Measurements from ENCODE around the gene TMEM35B. TPM values are rescaled to one million over a fixed set of nuclear protein-coding genes. Genes with fewer than 3 reads are reported as not detected.
"Not testable (repeated sequence)": the region's sequence is repeated elsewhere in the genome, so short reads cannot be mapped to it uniquely, and the experiment has no call there.

Gene TMEM35B
- polyA plus RNA-seq, 1 donor (not counting 4 experiments of a cell fraction or from before 2014, with no cell fraction given), result 26.4 TPM

GRCh38 chr1:34946211-34946610 is 38.9 kb downstream of the TMEM35B start:
- TF ChIP-seq CTCF (optimal IDR thresholded peaks at IDR 0.05 in 1 of 3, IDR thresholded peaks at IDR 0.05 in 1 of 3, conservative IDR thresholded peaks at IDR 0.05 in 1 of 3; ENCODE audit: extremely low read depth in 1 of 3, insufficient read depth in 2 of 3, low read length in 3 of 3) (no peak), EZH2 (IDR thresholded peaks at IDR 0.05; ENCODE audit: low read length) (no peak)
- DNase-seq (ENCODE audit: low read depth, low spot score) (no peak), FAIRE-seq (no peak)
- Histone ChIP-seq H3K36me3 (ENCODE audit: control insufficient read depth in 2 of 2, extremely low read depth in 1 of 2, insufficient read depth in 2 of 2, low read length in 2 of 2) (no peaks in the 10 kb centered on the region), H3K9me3 (ENCODE audit: control insufficient read depth, low read depth, low read length) (no peaks in the 10 kb centered on the region), H3K9ac (ENCODE audit: control insufficient read depth, extremely low read depth, insufficient read depth, low read length) (no peak overlapping the region), H3K4me2 (ENCODE audit: control insufficient read depth, extremely low read depth, insufficient read depth, low read depth, low read length) (no peak overlapping the region), H4K20me1 (ENCODE audit: control insufficient read depth, extremely low read depth, insufficient read depth, low read length) (no peaks in the 10 kb centered on the region), H3K27me3 (ENCODE audit: control insufficient read depth, extremely low read depth, insufficient read depth, low read length) (no peaks in the 10 kb centered on the region), H3K4me3 (ENCODE audit: control insufficient read depth in 2 of 3, extremely low read depth in 1 of 3, insufficient read depth in 2 of 3, low read depth in 1 of 3, low read length in 3 of 3) (no peak overlapping the region), H3K79me2 (ENCODE audit: control insufficient read depth, insufficient read depth, low read length) (no peaks in the 10 kb centered on the region), H3K9me1 (ENCODE audit: control insufficient read depth, extremely low read depth, insufficient read depth, low read length) (no peaks in the 10 kb centered on the region), H3K27ac (ENCODE audit: control insufficient read depth, insufficient read depth, low read length) (no peak overlapping the region), H3K4me1 (ENCODE audit: control insufficient read depth, extremely low read depth, insufficient read depth, low read length) (no peaks in the 10 kb centered on the region), H2AFZ (ENCODE audit: control insufficient read depth, low read length) (no peak overlapping the region)
- dilution Hi-C loops (cut with MboI; ENCODE audit: extremely low pct_ligation_motif_present, low sequenced_read_pairs), result no loop called here

- DNase-seq (ENCODE audit: low read depth, low spot score); H3K9me1 ChIP-seq (ENCODE audit: control insufficient read depth, extremely low read depth, insufficient read depth, low read length); H3K27me3 ChIP-seq (ENCODE audit: control insufficient read depth, extremely low read depth, insufficient read depth, low read length); H3K9me3 ChIP-seq (ENCODE audit: control insufficient read depth, low read depth, low read length); H3K4me1 ChIP-seq (ENCODE audit: control insufficient read depth, extremely low read depth, insufficient read depth, low read length); H4K20me1 ChIP-seq (ENCODE audit: control insufficient read depth, extremely low read depth, insufficient read depth, low read length); H3K4me3 ChIP-seq (ENCODE audit: control insufficient read depth in 2 of 3, extremely low read depth in 1 of 3, insufficient read depth in 2 of 3, low read depth in 1 of 3, low read length in 3 of 3); H2AFZ ChIP-seq (ENCODE audit: control insufficient read depth, low read length); FAIRE-seq; H3K9ac ChIP-seq (ENCODE audit: control insufficient read depth, extremely low read depth, insufficient read depth, low read length); dilution Hi-C loops (cut with MboI; ENCODE audit: extremely low pct_ligation_motif_present, low sequenced_read_pairs); H3K79me2 ChIP-seq (ENCODE audit: control insufficient read depth, insufficient read depth, low read length); H3K27ac ChIP-seq (ENCODE audit: control insufficient read depth, insufficient read depth, low read length); H3K4me2 ChIP-seq (ENCODE audit: control insufficient read depth, extremely low read depth, insufficient read depth, low read depth, low read length); H3K36me3 ChIP-seq (ENCODE audit: control insufficient read depth in 2 of 2, extremely low read depth in 1 of 2, insufficient read depth in 2 of 2, low read length in 2 of 2): not testable (repeated sequence)
Observed at GRCh38 chr1:34941798-34942197, 43.3 kb downstream of the TMEM35B start.

Small RNAs within 50 kb of the gene (small RNA-seq; reads per million reads assigned to genes)
- 0 reads per million in 3 experiments for gene TMEM35B (ENCODE audit: insufficient read length in 3 of 3, low read depth in 3 of 3, low replicate concordance in 1 of 3)

Other genes with a start within 250 kb of the TMEM35B start
- gene GJB5, start 230.3 kb downstream of the TMEM35B start, polyA plus RNA-seq, result 169 to 244 TPM (median 235 TPM) in 3 replicates
- 18.1 to 27.2 TPM (median 25.4 TPM) in 3 replicates for gene GJB4, start 225.6 kb downstream of the TMEM35B start, polyA plus RNA-seq
- gene GJB3, start 204.1 kb downstream of the TMEM35B start, polyA plus RNA-seq, result 133 to 176 TPM (median 163 TPM) in 3 replicates
- 0.10 to 0.22 TPM in 2 of 3 replicates, not detected in the other for gene GJA4, start 192.3 kb downstream of the TMEM35B start, polyA plus RNA-seq
- 50.5 to 74.5 TPM (median 51.5 TPM) in 3 replicates for gene SMIM12, start 125.6 kb downstream of the TMEM35B start, polyA plus RNA-seq
- gene DLGAP3, start 55.7 kb downstream of the TMEM35B start, polyA plus RNA-seq, result 0.01 to 0.14 TPM in 2 of 3 replicates, not detected in the other
- 9.9 to 16.1 TPM (median 14.2 TPM) in 3 replicates for gene ZMYM6, start 46.6 kb upstream of the TMEM35B start, polyA plus RNA-seq
- 12.0 to 21.2 TPM (median 19.4 TPM) in 3 replicates for gene ZMYM1, start 94.0 kb upstream of the TMEM35B start, polyA plus RNA-seq
- 61.6 to 150 TPM (median 117 TPM) in 3 replicates for gene SFPQ, start 207.8 kb upstream of the TMEM35B start, polyA plus RNA-seq

Data from keratinocyte (primary cell).